Measurements from ENCODE around the gene CALHM3. TPM values are rescaled to one million over a fixed set of nuclear protein-coding genes. Genes with fewer than 3 reads are reported as not detected.
"Not testable (repeated sequence)": the region's sequence is repeated elsewhere in the genome, so short reads cannot be mapped to it uniquely, and the experiment has no call there.

Gene CALHM3, protein sequence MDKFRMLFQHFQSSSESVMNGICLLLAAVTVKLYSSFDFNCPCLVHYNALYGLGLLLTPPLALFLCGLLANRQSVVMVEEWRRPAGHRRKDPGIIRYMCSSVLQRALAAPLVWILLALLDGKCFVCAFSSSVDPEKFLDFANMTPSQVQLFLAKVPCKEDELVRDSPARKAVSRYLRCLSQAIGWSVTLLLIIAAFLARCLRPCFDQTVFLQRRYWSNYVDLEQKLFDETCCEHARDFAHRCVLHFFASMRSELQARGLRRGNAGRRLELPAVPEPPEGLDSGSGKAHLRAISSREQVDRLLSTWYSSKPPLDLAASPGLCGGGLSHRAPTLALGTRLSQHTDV
- not detected in 2 replicates for polyA plus RNA-seq (2014; cell fraction: cytosol; rRNA removed)
- not detected in 2 replicates for polyA plus RNA-seq (2014; cell fraction: nucleus; rRNA removed)

DNA sequence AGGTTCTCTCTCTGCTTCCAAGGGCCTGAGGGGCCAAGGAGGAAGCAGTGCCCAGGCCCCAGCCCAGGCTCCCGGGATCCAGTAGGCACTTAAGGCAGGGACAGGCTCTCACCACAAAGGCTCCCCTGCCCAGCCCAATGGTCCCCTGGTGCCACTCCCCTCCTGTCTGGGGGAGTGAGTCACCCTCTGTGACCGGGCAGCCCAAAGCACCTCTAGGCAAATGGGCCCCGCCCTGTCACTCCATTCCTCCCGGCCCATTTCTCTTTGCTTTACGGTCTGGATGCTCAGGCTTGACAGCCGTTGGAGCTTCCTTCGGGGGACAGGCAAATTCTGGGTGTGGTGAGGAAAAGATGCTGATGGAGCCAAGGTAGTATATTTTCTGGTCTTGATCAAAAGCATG is at the start of gene CALHM3:
Gene CALHM3 (minus strand): TSS at position 106 of the 400 bp plus-strand sequence. CDS start 208 bp downstream, outside the sequence.
- DNase-seq (ENCODE audit: low spot score) = no peak

DNA sequence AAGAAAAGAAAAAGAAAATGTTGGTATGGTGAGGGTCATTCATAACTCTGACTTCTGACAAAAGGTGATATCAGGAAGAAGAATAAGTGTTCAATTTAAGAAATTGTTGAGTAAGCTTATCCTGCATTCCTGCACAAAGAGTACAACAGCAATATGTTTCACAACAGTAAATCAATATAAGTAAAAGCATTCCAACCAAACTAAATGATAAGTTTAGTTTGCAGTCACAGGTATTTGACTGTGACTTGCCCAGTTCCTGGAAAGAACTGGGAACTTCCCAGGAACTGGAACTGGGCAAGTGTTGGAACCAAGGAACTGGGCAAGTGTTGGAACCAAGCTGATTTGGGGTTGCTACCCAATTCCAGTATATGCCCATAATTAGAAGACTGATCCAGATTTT is 49.5 kb upstream of the CALHM3 start:
- DNase-seq (ENCODE audit: low spot score) = no peak

DNA sequence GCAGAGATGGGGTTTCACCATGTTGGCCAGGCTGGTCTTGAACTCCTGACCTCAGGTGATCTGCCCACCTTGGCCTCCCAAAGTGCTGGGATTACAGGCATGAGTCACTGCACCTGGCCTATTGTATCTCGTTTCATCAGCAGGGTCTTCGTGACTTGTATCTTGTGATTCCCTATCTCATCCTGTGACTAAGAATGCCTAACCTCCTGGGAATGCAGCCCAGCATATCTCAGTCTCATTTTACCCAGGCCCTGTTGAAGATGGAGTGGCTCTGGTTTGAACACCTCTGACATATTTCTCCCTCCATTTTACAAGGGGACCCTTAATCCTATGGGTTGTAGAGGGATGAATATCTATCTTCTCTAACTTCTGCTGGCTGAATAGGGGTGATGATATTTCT is 48.4 kb upstream of the CALHM3 start:
- not testable (repeated sequence) for DNase-seq (ENCODE audit: low spot score)

DNA sequence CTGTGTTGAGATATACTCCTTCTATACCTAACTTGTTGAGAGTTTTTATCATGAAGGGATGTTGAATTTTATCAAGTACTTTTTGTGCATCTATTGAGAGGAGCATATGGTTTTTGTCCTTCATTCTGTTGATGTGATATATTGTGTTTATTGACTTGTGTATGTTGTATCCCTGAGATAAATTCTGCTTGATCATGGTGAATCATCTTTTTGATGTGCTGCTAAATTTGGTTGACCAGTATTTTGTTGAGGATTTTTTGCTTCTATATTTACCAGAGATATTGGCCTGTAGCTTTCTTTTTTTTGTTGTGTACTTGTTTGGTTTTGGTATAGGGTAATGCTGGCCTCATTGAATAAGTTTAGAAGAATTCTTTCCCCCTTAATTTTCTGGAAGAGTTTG is 46.9 kb upstream of the CALHM3 start:
- DNase-seq (ENCODE audit: low spot score) = no peak

DNA sequence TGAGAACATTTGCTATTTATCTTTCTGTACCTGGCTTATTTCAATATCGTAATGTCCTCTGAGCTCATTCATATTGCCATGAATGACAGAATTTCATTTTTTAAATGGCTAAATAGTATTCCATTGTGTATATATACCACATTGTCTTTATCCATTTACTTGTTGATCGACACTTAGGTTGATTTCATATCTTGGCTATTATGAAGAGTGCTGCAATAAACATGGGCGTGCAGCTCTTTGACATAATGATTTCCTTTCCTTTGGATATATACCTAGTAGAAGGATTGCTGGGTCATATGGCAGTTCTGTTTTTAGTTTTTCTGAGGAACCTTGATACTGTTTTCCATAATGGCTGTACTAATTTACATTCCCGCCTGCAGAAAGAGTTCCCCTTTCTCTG is 44.6 kb upstream of the CALHM3 start:
- DNase-seq (ENCODE audit: low spot score) = no peak

DNA sequence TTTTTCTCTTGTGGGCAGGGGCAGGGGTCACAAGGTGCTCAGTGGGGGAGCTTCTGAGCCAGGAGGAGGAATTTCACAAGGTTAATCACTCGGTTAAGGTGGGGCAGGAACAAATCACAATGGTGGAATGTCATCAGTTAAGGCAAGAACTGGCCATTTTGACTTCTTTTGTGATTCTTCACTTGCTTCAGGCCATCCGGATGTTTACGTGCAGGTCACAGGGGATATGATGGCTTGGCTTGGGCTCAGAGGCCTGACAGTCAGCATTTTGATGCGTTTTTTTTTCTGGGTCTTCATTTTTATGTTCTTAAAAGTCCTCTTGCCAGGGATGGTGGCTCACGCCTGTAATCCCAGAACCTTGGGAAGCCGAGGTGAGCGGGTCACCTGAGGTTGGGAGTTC is 43.0 kb upstream of the CALHM3 start:
- DNase-seq (ENCODE audit: low spot score) = not testable (repeated sequence)

DNA sequence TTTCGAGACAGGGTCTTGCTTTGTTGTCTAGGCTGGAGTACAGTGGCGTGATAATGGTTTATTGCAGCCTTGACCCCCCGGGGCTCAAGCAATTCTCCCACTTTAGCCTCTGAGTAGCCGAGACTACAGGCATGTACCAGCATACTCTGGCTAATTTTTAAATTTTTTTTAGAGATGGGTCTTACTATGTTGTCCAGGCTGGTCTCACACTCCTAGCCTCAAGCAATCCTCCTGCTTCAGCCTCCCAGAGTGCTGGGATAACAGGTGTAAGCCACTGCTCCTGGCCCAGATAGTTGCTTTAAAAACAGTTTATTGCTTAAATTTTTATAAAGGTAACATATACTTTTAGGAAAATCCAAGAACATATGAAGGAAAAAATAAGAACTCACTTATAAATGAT is 40.8 kb upstream of the CALHM3 start:
- DNase-seq (ENCODE audit: low spot score) = no peak

DNA sequence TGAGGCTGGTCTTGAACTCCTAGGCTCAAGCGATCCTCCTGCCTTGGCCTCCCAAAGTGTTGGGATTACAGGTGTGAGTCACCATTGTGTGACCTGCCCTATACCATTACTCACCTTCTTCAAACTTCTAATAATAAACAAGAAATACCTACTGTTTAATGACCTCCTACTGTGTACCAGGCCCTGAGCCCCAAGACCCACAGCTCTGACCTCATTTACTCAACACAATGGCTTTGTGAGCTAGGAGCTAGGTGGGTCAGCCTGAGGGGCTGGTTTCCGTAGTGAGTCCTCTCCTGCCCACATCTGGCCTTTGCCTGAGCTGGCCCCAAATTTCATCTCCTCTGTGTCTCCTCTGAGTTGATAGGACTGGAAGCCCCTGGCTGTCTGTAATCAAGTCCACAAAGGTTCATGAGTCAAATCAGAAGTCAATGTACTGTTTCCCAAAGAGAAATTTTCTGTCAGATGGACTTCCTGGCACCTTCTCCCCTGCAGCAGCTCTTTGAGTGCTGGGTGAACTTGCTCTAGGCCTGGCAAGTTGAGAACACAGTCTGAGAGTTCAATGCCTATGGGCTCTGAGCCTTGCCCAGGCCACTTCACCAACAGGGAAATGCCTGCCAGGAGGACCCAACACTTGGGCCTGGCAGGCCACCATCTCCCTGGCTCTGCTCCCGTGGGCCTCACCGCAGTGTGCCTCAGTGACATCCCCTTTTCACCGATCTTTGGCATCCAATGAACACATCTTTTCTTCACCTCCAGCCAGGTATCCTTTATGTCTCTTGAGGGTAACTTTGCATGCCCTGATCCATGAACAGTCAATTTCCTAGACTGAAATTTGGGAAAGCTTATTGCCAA is 38.4 kb upstream of the CALHM3 start:
- DNase-seq (ENCODE audit: low spot score) = no peak

DNA sequence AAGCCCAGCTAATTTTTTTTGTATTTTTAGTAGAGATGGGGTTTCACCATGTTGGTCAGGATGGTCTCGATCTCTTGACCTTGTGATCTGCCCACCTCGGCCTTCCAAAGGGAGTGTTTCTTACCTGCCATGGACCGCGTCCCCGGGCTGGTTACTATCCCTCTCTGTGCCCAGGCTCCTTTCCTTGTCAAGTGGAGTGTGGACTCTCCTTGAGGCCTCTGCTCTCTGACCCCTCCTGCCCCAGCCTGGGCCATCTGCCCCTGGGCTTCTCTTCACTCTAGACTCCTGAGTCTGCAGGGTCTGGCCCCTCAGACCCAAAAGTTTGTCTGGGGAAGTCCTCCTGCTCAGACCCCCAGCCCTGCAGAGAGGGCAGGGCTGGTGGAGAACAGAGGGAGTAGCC is 35.2 kb upstream of the CALHM3 start:
- no peak for DNase-seq (ENCODE audit: low spot score)

DNA sequence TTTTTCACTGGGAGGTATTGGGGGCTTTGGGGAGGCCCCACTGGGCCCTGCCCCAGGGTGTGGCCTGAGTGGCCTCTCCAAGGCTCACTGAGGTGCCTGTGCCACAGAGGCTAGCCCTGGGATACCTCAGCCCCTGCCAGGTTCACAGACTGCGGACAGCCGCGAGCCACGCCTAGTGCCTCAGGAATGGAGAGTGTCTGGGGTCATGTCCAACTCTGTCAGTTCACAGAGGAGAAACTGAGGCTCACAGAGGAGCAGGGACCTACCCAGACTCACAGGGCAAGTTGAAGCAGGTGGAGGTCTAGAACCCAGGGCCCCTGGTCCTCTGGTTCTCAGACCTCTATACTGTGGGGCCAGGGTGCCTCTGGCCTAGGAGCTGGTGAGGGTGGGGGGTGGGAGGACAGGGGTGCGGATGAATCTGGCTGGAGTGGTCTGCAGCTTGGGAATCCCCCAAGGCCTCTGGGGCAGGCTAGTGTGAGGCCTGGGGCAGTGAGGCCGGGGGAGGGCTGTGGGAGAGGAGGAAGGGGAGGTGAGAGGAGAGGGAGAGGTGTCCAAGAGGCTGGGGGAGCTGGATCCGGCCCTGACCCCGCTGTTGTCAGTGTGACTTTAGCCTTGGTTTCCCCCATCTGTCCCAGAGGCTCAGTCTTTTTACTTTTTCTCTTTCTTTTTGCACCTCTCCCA is 34.5 kb upstream of the CALHM3 start:
- DNase-seq (ENCODE audit: low spot score) = no peak

DNA sequence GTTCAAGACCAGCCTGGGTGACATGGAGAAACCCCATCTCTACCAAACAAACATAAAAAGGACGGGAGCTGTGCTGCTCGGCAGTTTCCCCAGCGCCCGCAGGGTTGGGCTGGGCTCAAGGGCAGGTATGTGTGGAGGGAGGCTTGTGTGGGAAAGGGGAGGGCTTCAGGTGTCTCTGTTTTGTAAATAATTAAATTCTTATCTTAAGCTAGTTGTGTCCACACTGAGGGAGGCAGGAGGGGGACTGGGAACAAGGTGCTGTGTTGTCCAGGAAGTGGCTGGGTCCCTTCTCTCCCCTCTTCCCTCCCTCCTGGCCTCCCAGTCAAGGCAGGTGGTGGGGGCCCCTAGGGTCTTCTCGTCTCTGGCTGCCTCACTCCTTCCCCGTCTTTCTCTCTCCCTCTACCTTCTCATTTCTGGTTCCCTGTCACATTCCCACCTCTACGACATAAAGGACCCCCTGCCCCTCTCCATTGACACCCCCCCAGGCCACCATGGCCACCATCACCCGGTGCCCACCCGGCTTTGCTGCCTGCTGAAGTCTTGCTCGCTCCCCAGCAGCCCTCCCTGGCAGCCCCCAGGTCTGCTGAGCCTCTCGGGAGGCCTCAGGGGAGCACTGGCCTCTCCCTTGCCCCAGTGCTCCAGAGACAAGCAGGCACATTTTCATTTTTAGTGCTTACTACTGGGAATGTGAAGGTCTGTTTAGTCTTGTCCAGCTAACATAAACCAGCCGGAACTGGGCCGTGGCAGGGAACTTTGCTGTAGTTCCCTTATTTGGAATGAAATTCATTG is 33.7 kb upstream of the CALHM3 start:
- DNase-seq (ENCODE audit: low spot score) = no peak

DNA sequence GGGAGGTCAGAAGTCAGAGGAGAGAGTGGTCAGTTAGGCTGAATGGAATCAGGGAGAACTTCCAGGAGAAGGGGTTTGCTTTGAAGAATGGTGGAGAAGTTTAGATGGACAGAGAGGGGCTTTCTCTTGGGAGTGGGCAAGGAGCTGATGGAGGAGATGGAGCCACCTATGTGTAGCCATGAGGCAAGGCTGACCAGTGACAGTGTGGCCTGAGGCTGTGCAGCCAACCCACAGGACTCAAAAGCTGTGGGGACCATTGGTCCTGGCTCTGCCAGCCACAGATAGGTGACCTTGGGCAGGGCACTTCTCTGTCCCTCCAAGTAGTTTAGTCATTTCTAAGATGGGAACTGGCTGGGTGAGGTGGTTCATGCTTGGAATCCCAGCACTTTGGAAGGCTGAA is 33.1 kb upstream of the CALHM3 start:
- no peak for DNase-seq (ENCODE audit: low spot score)

DNA sequence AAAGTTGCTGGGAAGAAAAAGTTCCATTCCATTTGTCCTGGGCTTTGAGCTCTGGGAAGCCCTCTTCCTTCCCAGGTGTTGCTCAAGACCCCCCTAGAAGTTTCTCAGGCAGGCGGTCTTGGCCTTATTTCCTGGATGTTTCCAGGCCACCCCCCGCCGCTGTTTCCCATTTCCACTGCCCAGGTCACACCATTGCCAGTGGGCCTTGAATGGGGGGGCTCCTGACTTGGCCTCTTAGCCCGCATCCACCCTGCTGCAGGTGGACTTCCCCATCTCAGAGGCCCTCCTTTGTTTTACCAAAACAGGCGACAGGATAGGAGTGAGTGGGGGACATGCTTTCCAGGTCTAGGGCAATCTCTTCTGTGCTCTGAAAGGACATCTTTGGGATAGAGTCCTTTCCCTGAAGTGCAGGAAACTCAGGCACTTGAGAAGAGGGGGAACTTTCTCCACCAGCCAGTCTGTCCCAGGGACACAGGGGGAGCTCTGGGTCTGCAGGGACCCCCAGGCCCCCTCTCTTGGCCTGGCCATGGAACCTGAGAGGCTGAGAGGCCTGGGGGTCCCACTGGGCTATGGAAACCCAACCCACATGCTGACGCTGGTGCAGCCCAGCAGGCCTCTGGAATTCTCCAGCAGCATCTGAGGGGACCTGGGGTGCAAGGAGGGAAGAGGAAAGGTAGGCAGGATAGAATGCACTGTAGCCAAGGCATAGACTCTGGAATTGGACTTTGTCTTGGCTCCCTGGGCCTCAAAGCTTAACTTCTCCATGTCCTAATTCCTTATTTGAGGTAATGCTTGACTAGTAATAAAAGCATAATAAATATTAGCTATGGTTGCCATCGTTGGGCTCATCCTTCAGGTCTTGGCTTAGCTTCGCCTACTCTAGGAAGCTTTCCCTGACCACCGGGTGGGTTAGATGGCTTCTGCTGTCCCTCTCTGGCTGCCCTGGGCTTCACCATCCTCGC is 32.0 kb upstream of the CALHM3 start:
- no peak for DNase-seq (ENCODE audit: low spot score)

DNA sequence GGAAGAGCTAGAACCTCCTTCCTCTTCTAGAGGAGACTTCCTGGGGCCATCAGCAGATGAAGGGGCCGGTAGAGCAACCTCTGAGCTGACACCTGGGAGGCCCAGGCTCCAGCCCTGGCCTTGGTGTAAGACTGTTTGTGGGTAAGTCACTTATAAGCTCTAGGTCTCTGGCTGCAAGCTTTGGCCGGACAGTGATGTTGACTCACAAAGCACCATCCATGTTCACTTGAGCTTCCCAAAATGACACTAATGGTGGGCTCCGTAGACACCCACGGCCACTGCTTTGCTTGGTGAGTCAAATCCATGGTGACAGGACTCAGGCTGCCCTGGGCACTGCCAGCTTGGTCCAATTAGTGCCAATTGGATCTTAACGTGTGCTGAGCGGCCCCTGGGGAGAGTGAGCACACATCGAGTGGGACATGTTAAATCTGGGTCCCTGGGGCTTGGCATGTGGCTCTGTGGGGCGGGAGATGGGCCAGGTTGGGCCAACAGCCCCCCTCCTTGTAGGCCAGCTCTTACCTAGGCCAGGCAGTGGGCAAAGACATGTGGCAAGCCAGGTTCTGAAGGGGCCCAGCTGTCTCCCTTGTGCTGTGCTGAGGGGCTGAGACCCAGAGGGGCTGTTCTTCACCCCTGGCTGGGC is 31.1 kb upstream of the CALHM3 start:
- no peak for DNase-seq (ENCODE audit: low spot score)

DNA sequence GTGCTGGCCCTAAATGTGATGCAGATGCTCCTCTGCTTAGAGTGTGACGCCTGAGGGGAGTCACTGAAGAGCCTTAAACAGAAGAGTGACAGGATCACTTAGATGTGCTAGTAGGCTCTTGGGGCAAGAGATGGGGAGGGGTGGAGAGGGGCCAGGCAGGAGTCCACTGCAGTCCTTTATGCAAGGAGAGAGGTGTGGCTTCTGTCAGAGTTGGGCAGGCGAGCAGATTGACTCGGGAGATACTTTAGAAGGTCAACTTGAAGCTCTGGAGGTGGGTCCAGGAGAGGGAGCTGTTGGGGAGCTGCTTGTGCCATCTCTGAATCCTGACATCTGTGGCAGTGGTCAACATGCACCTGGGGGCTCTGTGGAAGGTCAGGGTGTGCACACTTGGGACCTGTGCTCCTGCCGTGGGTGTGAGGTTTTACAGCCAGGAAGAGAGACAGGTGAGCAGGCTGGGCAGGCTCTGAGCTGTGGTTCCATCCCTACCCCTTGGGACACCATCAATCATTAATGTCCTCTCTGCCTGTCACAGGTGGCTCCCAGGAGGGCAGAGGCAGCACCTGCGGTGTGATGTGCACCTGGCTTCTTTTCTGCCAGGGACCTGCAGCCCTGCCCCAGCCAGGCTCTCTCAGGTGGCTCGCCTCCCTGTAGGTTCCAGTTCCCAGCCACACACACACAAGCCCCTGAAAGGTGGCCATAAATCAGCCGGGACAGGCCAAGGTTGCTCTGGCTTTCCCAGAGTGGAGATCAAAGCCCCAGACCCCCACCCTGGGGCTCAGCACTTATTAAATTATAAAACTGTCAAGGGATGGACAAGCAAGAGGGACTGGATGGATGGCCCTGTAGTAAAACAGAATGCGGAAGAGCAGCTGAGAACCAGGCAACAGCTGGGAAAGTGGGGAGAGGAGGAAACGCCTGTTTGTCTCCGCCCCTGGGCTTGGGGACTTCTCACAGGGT is 28.5 kb upstream of the CALHM3 start:
- peak; percentile 91 for DNase-seq (ENCODE audit: low spot score)

DNA sequence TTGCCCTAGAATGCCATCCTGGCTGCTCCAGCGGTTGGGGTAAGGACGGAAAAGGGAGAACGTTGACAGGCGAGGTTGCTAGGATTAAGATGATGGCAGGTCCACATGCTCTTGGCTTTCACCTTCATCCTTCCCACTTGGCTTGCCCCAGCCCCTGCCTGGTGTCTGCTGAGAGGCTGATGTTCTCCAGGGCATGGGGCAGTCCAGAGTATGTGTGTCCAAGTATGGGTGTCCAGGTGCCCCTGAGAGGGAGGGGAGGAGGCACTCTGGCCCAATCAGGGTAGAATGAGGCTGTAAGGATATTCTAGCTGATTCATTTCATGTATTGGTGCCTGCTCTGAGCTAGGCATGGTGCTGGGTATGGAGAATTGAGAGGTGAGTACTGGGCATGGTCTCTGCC is 27.0 kb upstream of the CALHM3 start:
- DNase-seq (ENCODE audit: low spot score) = no peak

DNA sequence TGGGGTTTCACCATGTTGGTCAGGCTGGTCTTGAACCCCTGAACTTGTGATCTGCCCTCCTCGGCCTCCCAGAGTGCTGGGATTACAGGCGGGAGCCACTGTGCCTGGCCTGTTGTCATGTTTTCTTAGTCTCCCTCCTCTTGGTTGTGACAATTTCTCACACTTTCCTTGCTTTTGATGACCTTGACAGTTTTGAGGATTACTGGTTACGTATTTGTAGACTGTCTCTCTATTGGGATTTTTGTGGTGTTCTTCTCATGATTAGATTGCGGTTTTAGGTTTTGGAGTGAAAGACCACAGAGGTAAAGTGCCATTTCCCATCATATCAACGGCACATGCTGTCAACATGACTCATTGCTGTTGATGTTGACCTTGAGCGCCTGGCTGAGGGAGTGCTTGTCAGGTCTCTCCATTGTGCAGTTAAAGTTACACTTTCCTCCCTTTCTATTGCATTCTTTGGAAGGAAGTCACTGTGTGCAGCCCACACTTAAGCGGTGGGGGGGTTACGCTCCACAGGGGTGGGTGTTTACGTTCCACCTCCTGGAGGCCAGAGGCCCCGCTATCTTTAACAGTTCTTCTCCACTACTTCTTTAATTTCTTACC is 25.2 kb upstream of the CALHM3 start:
- DNase-seq (ENCODE audit: low spot score) = no peak

DNA sequence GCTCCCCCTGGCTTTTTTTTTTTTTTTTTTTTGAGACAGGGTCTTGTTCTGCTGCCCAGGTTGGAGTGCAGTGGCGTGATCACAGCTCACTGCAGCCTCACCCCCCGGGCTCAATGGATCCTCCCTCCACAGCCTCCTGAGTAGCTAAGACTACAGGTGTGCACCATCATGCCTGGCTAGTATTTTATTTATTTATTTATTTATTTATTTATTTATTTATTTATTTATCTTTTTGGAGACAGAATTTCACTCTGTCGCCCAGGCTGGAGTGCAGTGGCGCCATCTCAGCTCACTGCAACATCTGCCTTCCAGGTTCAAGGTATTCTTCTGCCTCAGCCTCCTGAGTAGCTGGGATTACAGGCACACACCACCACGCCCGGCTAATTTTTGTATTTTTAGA is 24.7 kb upstream of the CALHM3 start:
- DNase-seq (ENCODE audit: low spot score) = not testable (repeated sequence)

Measured in SK-N-DZ (cell line).